ENCODE measurements around the gene SEC14L6.

Gene SEC14L6

GRCh38 chr22:30495041-30495784 lies 51.3 kb downstream of the SEC14L6 start:
- TF ChIP-seq REST (IDR thresholded peaks at IDR 0.05; ENCODE audit: insufficient replicate concordance, low read depth) (no peak), GABPA (IDR thresholded peaks at IDR 0.05; ENCODE audit: low read depth) (no peak), CTCF (IDR thresholded peaks at IDR 0.05; ENCODE audit: insufficient read depth, low read length) (no peak), POLR2AphosphoS5 (IDR thresholded peaks at IDR 0.05; ENCODE audit: low read depth) (no peak), SPI1 (IDR thresholded peaks at IDR 0.05; ENCODE audit: borderline replicate concordance, low read depth) (no peak)
- no peak for DNase-seq (ENCODE audit: low read depth in 1 of 2, low spot score in 1 of 2)
- Histone ChIP-seq H3K27me3 (ENCODE audit: insufficient read depth, poor library complexity, severe bottlenecking) (peaks cover 4% of the 10 kb centered on the region), H3K4me3 (replicated peaks; ENCODE audit: insufficient read depth, low read length) (no peak overlapping the region), H3K27ac (replicated peaks) (no peak overlapping the region)

- no peak overlapping the region for H3K4me3 ChIP-seq (replicated peaks; ENCODE audit: insufficient read depth, low read length)
- TF ChIP-seq POLR2AphosphoS5 (IDR thresholded peaks at IDR 0.05; ENCODE audit: low read depth) (no peak), GABPA (IDR thresholded peaks at IDR 0.05; ENCODE audit: low read depth) (no peak), SPI1 (IDR thresholded peaks at IDR 0.05; ENCODE audit: borderline replicate concordance, low read depth) (no peak), REST (IDR thresholded peaks at IDR 0.05; ENCODE audit: insufficient replicate concordance, low read depth) (no peak), CTCF (IDR thresholded peaks at IDR 0.05; ENCODE audit: insufficient read depth, low read length) (no peak)
- peaks cover 4% of the 10 kb centered on the region for H3K27me3 ChIP-seq (ENCODE audit: insufficient read depth, poor library complexity, severe bottlenecking)
- DNase-seq (ENCODE audit: low read depth in 1 of 2, low spot score in 1 of 2) = no peak
- no peak overlapping the region for H3K27ac ChIP-seq (replicated peaks)
These were observed 54.4 kb downstream of the SEC14L6 start for GRCh38 chr22:30492144-30492543.

GRCh38 chr22:30491381-30491780 lies 55.2 kb downstream of the SEC14L6 start:
- no peak for DNase-seq (ENCODE audit: low read depth in 1 of 2, low spot score in 1 of 2)
- TF ChIP-seq REST (IDR thresholded peaks at IDR 0.05; ENCODE audit: insufficient replicate concordance, low read depth) = no peak
- TF ChIP-seq SPI1 (IDR thresholded peaks at IDR 0.05; ENCODE audit: borderline replicate concordance, low read depth) = no peak
- TF ChIP-seq CTCF (IDR thresholded peaks at IDR 0.05; ENCODE audit: insufficient read depth, low read length) = no peak
- TF ChIP-seq POLR2AphosphoS5 (IDR thresholded peaks at IDR 0.05; ENCODE audit: low read depth) = no peak
- TF ChIP-seq GABPA (IDR thresholded peaks at IDR 0.05; ENCODE audit: low read depth) = no peak
- no peak overlapping the region for H3K27ac ChIP-seq (replicated peaks)
- peaks cover under 1% of the 10 kb centered on the region for H3K27me3 ChIP-seq (ENCODE audit: insufficient read depth, poor library complexity, severe bottlenecking)
- no peak overlapping the region for H3K4me3 ChIP-seq (replicated peaks; ENCODE audit: insufficient read depth, low read length)
